Measurements from ENCODE around the gene ABCB9.
A peak's percentile ranks its signal among the peaks of the same experiment; 100 is the strongest.
"Not testable (repeated sequence)": the region's sequence is repeated elsewhere in the genome, so short reads cannot be mapped to it uniquely, and the experiment has no call there.

ABCB9 gene

DNA sequence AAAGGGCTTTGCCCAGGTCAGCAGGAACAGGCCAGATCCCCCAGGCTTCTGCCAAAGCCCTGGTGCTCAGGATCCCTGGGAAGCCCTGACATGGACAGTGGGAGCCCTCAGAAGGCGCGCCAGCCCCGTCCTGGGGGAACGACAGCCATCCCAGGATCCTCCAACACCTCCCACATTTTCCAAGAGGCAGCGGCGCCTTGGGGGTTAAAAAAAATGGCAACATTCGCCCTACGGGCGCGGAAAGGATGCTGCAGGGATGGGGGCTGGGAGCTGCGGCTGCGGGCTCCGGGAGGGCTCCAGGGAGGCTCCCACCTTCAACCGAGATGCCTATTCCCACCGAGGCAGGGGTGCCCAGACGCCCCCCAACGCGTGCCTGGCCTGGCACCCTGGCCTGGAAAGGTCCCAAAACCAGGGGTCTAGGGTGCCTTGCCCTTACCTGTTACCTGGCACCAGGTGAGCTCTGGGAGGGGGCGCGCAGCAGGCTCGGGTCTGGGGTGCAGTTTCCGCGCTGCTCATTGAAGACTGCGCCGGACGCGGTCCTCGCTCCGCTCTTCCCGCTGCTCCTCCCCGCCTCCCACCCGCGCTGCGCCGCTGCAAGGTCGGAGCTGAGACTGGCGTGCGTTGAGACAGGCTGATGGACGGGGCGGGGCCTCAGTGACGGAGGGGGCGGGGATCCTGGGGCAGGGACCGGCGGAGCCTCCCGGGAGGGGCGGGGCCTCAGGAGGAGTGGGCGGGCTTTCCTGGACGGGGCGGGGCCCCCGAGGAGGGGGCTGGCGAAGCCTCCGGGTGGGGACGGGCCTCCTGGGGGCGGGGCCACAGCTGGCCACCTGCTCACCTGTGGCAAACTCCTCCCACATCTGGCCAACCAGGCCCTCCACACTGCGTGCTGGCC is at the start of gene ABCB9:
ABCB9 (minus strand) TSS at position 613 of the 892 bp plus-strand sequence. CDS start 6,228 bp downstream, outside the sequence.
- DNase-seq = peak; percentile 89 to 95

GRCh38 chr12:123014473-123014872 is 48.2 kb upstream of the ABCB9 start:
- not testable (repeated sequence) for DNase-seq

- DNase-seq = no peak
Measured at GRCh38 chr12:123013185-123014095, 47.2 kb upstream of the ABCB9 start.

- DNase-seq = no peak
Measured at GRCh38 chr12:123011701-123012100, 45.4 kb upstream of the ABCB9 start.

- no peak for DNase-seq
Measured at GRCh38 chr12:123010681-123011080, 44.4 kb upstream of the ABCB9 start.

- no peak for DNase-seq
Measured at GRCh38 chr12:123010110-123010509, 43.8 kb upstream of the ABCB9 start.

- no peak for DNase-seq
Measured at GRCh38 chr12:123006977-123007376, 40.7 kb upstream of the ABCB9 start.

DNA sequence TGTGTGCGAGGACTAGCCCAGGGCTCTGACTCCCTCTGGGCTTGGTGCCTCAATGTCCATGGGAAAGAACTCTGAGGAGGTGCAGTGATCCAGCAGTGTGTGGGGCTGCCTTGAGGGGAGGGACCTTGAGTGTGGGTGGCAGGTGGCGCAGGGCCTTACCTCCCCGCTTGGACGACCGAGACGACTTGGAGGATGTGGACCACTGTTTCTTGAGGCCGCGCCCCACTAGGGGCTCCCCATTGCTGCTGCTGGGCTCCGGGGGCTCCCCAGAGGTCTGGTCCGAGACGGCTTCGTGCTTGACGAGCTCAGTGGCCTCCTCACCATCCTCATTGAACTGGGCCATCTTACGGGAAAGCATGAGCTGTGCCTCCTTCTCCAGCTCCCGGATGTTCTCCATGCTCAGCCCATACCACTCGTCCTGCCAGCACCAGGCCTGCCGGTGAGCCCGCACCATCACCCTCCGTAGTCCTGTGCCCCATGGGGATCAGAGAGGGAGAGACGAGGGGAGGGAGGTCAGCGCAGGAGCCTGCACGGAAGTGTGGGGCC is 38.9 kb upstream of the ABCB9 start:
- DNase-seq = no peak

DNA sequence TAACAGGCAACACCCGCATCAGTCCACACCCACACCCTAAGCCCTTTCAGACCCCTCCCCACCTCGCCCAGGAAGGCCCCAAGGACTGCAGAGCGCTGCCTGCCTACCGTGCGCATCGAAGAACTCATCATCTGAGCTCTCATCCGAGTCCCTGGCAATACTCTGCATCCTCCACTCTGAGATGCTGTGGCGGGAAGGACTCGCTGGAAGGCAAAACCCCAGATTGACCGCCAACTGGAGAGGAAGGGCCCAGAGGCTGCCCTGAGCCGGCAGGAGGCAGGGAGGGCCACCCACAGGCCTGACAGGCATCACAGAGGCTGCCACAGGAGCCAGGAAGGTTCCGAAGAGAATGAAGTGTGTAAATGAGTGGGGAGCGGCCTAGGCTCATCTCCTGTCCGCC is 38.0 kb upstream of the ABCB9 start:
- DNase-seq = no peak

GRCh38 chr12:123003257-123003656 is 37.0 kb upstream of the ABCB9 start:
- no peak for DNase-seq

- no peak for DNase-seq
Measured at GRCh38 chr12:123001464-123001863, 35.2 kb upstream of the ABCB9 start.

DNA sequence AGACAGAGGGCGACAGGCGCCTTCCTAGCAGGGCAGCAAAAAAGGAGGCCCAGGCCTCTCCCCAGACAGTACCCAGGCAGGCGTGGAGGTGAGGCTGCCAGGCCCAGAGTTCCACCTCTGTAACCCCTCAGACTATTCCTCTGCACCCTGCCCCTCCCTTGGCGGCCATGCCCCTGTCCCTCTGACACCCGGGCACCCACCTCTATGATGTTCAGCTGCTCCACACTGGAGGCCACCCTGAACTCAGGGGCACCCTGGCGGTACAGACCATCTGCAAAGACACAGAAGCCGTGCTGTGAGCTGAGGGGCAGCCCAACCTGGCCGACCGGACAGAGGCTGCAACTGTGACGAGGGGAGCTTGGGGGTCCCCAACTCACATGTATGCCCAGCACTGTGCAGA is 34.3 kb upstream of the ABCB9 start:
- no peak for DNase-seq

DNA sequence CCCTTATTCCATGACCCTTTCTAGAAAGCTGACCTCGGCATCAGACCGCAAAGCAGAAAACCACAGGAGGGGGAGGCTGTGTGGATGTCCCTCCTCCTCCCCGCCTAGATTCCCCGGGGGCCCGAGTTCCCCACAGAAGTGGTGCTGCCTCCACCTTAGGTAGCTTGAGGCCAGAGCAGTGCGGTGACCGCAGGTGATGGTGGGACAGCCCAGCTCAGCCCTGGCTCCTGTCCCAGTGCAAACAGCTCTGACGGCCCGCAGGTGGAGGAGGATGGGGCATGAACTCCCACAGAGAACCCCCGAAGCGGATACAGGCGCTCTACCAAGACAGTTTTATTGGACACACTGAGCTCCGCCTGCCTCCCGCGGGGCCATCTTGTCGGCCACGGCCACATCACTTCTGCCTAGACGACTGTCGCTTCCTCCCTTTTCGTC is 33.7 kb upstream of the ABCB9 start:
- no peak for DNase-seq

DNA sequence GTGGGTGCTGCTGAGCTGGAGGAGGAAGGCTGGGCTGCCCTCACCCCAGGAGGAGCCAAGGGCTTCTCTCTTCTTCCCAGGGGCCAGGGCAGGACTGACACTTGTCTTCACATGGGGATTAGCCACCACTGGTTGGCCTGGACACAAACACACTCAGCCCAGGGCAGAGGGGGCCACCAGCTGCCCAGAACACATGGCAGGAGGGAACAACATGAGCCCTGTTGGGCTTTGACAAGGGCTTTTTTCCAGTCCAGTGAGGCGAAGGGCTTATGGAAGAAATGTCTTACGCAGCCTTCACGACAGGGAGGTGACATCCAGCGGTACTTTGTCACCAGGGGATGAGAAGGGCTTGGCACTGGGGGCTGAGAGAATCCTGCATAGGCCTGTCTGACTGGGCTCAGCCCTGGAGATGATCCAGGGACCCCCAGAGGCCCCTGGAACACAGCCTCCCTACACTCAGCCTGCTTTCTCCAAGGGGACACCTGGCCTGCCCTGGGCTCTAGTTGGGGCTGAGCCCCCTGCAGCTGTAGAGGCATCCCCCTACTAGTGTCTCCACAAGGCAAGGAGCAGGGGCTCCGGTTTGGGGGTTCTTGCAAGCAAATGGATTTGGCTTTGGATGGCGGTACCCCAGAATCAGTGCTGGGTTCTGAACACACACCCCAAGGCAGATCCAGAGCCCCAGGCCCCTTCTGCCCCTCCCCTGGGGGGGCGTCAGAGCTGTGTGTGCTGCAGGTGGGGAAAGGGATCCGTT is 33.1 kb upstream of the ABCB9 start:
- DNase-seq = no peak

GRCh38 chr12:122998316-122998715 is 32.1 kb upstream of the ABCB9 start:
- DNase-seq = no peak

DNA sequence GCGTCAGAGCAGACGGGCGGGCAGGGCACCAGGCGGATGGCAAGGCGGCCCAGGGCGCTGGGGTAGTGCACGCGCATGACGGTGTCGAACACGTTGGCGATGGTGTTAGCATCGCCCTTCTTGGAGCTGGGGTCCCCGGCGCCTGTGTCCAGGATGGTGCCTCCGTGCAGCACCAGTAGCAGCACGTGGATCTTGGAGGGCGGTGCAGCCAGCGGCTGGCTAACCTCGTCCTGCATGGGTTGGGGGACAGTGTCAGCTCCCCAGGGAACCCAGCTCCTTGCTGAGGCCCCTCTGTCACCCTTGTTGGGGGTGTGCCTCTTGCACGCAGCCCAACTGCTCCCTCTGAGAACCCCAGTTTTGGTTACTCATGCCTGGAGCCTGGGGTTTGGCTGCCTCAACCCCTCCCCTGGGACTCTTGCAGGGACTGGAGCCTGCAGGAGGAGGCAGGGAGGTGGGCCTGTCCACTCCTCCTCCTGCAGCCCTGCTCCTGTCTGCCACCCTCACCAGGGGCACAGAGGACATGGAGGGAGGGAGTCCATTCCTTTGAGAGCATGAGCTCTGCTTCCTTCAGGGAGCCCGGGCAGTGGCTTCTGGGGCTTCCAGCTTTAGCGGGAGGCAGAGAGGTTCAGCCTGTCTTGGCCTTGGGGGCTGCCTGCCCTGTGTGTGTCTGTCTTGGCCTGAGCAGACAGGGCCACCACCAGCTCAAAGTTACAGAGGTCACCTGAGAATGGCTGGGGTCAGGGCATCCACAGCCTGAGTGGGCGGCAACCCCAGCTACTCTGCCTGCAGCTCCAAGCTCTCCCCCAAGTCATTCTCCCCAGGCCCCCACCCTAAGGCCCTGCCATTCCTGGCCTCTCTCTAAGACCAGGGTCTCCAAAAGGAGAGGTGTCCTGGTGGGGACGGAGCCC is 31.3 kb upstream of the ABCB9 start:
- no peak for DNase-seq

DNA sequence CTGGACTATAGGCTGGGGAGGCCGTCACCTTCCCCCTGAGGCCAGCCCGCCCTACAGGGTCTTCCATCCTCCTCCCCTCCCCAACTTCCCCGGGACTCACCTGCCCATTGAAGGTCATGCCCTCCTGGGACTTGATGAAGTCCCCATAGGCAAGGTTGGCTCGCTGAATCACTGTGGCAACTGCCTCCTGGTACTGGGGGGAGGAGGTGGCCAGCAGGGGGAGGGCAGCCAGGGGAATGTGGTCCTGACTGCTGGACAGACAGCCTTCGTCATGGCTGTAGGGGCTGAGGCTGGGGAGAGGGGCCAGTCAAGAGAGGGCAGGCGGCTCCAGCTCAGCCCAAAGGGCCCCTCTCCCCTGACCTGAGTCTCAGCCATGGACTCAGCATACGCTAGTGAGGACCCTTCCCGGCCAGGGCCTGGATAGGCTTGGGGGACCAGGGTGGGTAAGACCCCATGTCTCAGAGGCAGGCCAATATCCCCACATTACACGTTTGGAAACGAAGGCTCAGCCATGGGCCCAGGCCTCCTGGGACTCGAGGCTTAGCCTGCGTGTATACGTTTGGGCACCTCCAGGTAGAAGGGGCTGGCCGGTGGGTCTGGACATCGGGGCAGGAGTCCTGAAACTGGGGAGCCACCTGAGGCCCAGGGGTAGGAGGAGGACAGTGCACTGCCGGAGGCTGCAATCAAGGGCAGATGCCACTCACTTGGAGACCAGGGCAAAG is 30.5 kb upstream of the ABCB9 start:
- DNase-seq = no peak

GRCh38 chr12:122996188-122996601 is 29.9 kb upstream of the ABCB9 start:
- DNase-seq = no peak

GRCh38 chr12:122995503-122996187 is 29.4 kb upstream of the ABCB9 start:
- DNase-seq = no peak
